ENCODE measurements around the gene MAP9. TPM values are rescaled to one million over a fixed set of nuclear protein-coding genes. Genes with fewer than 3 reads are reported as not detected.
A peak's percentile ranks its signal among the peaks of the same experiment; 100 is the strongest.
"Not testable (repeated sequence)": the region's sequence is repeated elsewhere in the genome, so short reads cannot be mapped to it uniquely, and the experiment has no call there.

MAP9 gene
- total and polyA plus RNA-seq, 4 donors: 21.5 to 69.6 (median 30.4) TPM

GRCh38 chr4:155321006-155321405, 55.8 kb downstream of the MAP9 start:
- H3K9me3 ChIP-seq (ENCODE audit: control insufficient read depth, insufficient read depth, low read length): no peaks in the 10 kb centered on the region
- no peak overlapping the region for H3K27ac ChIP-seq (ENCODE audit: low read depth, low read length)
- DNase-seq (ENCODE audit: low read depth in 4 of 6, low spot score in 6 of 6): peak in 1 of 6 donors; percentile 64

GRCh38 chr4:155319516-155319915, 57.2 kb downstream of the MAP9 start:
- no peak for DNase-seq (ENCODE audit: low read depth in 4 of 6, low spot score in 6 of 6)
- Histone ChIP-seq H3K4me1 (ENCODE audit: control insufficient read depth, insufficient read depth, low read length) (no peaks in the 10 kb centered on the region), H3K4me3 (ENCODE audit: low read depth, low read length) (no peak overlapping the region), H3K27me3 (ENCODE audit: control insufficient read depth, insufficient read depth, low read length) (no peaks in the 10 kb centered on the region), H3K36me3 (ENCODE audit: control insufficient read depth, insufficient read depth, low read length) (no peaks in the 10 kb centered on the region), H3K9me3 (ENCODE audit: control insufficient read depth, insufficient read depth, low read length) (peaks cover 2% of the 10 kb centered on the region), H3K27ac (ENCODE audit: low read depth, low read length) (no peak overlapping the region)
- whole genome bisulfite sequencing (ENCODE audit: insufficient coverage): 80% methylated on average over 1 of the region's 1 CpG

More at GRCh38 chr4:155321006-155321405, 55.8 kb downstream of the MAP9 start:
- Histone ChIP-seq H3K4me3 (ENCODE audit: low read depth, low read length) (no peak overlapping the region), H3K4me1 (ENCODE audit: control insufficient read depth, insufficient read depth, low read length) (no peaks in the 10 kb centered on the region), H3K27me3 (ENCODE audit: control insufficient read depth, insufficient read depth, low read length) (no peaks in the 10 kb centered on the region), H3K36me3 (ENCODE audit: control insufficient read depth, insufficient read depth, low read length) (no peaks in the 10 kb centered on the region)

- H3K4me1 ChIP-seq (ENCODE audit: control insufficient read depth, insufficient read depth, low read length); H3K27me3 ChIP-seq (ENCODE audit: control insufficient read depth, insufficient read depth, low read length); H3K9me3 ChIP-seq (ENCODE audit: control insufficient read depth, insufficient read depth, low read length); DNase-seq (ENCODE audit: low read depth in 4 of 6, low spot score in 6 of 6); H3K27ac ChIP-seq (ENCODE audit: low read depth, low read length); H3K4me3 ChIP-seq (ENCODE audit: low read depth, low read length); H3K36me3 ChIP-seq (ENCODE audit: control insufficient read depth, insufficient read depth, low read length): not testable (repeated sequence)
- 60% methylated on average over 1 of the region's 5 CpGs for WGBS (ENCODE audit: insufficient coverage)
These were observed 64.7 kb downstream of the MAP9 start for GRCh38 chr4:155312027-155312426.

- Histone ChIP-seq H3K27ac (ENCODE audit: low read depth, low read length) (no peak overlapping the region), H3K36me3 (ENCODE audit: control insufficient read depth, insufficient read depth, low read length) (no peaks in the 10 kb centered on the region), H3K4me3 (ENCODE audit: low read depth, low read length) (no peak overlapping the region), H3K4me1 (ENCODE audit: control insufficient read depth, insufficient read depth, low read length) (no peaks in the 10 kb centered on the region), H3K27me3 (ENCODE audit: control insufficient read depth, insufficient read depth, low read length) (no peaks in the 10 kb centered on the region), H3K9me3 (ENCODE audit: control insufficient read depth, insufficient read depth, low read length) (no peaks in the 10 kb centered on the region)
- DNase-seq (ENCODE audit: low read depth in 4 of 6, low spot score in 6 of 6): no peak
- 96% methylated on average over 3 of the region's 4 CpGs for WGBS (ENCODE audit: insufficient coverage)
These were observed 69.0 kb downstream of the MAP9 start for GRCh38 chr4:155307731-155308277.

GRCh38 chr4:155305619-155306018, 71.1 kb downstream of the MAP9 start:
- Histone ChIP-seq H3K4me1 (ENCODE audit: control insufficient read depth, insufficient read depth, low read length) (no peaks in the 10 kb centered on the region), H3K36me3 (ENCODE audit: control insufficient read depth, insufficient read depth, low read length) (no peaks in the 10 kb centered on the region), H3K27me3 (ENCODE audit: control insufficient read depth, insufficient read depth, low read length) (no peaks in the 10 kb centered on the region), H3K4me3 (ENCODE audit: low read depth, low read length) (no peak overlapping the region), H3K27ac (ENCODE audit: low read depth, low read length) (no peak overlapping the region), H3K9me3 (ENCODE audit: control insufficient read depth, insufficient read depth, low read length) (no peaks in the 10 kb centered on the region)
- no peak for DNase-seq (ENCODE audit: low read depth in 4 of 6, low spot score in 6 of 6)
- 91% methylated on average over 6 of the region's 7 CpGs for WGBS (ENCODE audit: insufficient coverage)

GRCh38 chr4:155304375-155304774, 72.4 kb downstream of the MAP9 start:
- H3K27ac ChIP-seq (ENCODE audit: low read depth, low read length): no peak overlapping the region
- no peaks in the 10 kb centered on the region for H3K27me3 ChIP-seq (ENCODE audit: control insufficient read depth, insufficient read depth, low read length)
- no peak for DNase-seq (ENCODE audit: low read depth in 4 of 6, low spot score in 6 of 6)
- H3K9me3 ChIP-seq (ENCODE audit: control insufficient read depth, insufficient read depth, low read length): no peaks in the 10 kb centered on the region
- no peak overlapping the region for H3K4me3 ChIP-seq (ENCODE audit: low read depth, low read length)
- no peaks in the 10 kb centered on the region for H3K36me3 ChIP-seq (ENCODE audit: control insufficient read depth, insufficient read depth, low read length)
- WGBS (ENCODE audit: insufficient coverage): 100% methylated on average over 1 of the region's 2 CpGs
- no peaks in the 10 kb centered on the region for H3K4me1 ChIP-seq (ENCODE audit: control insufficient read depth, insufficient read depth, low read length)

GRCh38 chr4:155299103-155299502, 77.7 kb downstream of the MAP9 start:
- no peak overlapping the region for H3K27ac ChIP-seq (ENCODE audit: low read depth, low read length)
- no peaks in the 10 kb centered on the region for H3K9me3 ChIP-seq (ENCODE audit: control insufficient read depth, insufficient read depth, low read length)
- H3K27me3 ChIP-seq (ENCODE audit: control insufficient read depth, insufficient read depth, low read length): no peaks in the 10 kb centered on the region
- H3K4me3 ChIP-seq (ENCODE audit: low read depth, low read length): no peak overlapping the region
- WGBS (ENCODE audit: insufficient coverage): no CpG with 5 or more reads among the region's 2 CpGs
- no peaks in the 10 kb centered on the region for H3K4me1 ChIP-seq (ENCODE audit: control insufficient read depth, insufficient read depth, low read length)
- DNase-seq (ENCODE audit: low read depth in 4 of 6, low spot score in 6 of 6): no peak
- H3K36me3 ChIP-seq (ENCODE audit: control insufficient read depth, insufficient read depth, low read length): no peaks in the 10 kb centered on the region

Small RNA genes lying within 50 kb of the gene (small RNA-seq; reads per million reads assigned to genes)
- gene AC097467.4 (ENCODE audit: low replicate concordance) (not detected), gene YWHAEP4 (ENCODE audit: low replicate concordance) (not detected)

Other genes with a start within 250 kb of the MAP9 start
- 1 to 10 TPM in 1 of 2 donors, under 1 TPM in 1; 0.39 to 3.3 TPM for gene NPY2R, start 168.3 kb downstream of the MAP9 start, total RNA-seq
- gene NPY2R, start 168.3 kb downstream of the MAP9 start, polyA plus RNA-seq (ENCODE audit: insufficient read length in 2 of 2): 1 to 10 TPM in 1 of 2 donors, under 1 TPM in 1; 0.98 to 1.1 TPM

Measured in spinal cord (tissue), 10 donors.